ENCODE results near the gene EPB41L1. TPM values are rescaled to one million over a fixed set of nuclear protein-coding genes. Genes with fewer than 3 reads are reported as not detected.

The EPB41L1 gene
- total RNA-seq, 1 experiment from 2014 or later = 121 TPM

- H3K4me1 Mint-ChIP-seq (ENCODE audit: low read depth, unreplicated experiment) = peaks cover 61% of the 10 kb centered on the region
- intact Hi-C loops (cut with micrococcal nuclease; ENCODE audit: unreplicated experiment) = no loop called here
- no TSS peak for BruUV-seq (replicated peaks)
- H3K27ac Mint-ChIP-seq (ENCODE audit: unreplicated experiment) = no peak overlapping the region
- no peaks in the 10 kb centered on the region for H3K27me3 Mint-ChIP-seq (ENCODE audit: unreplicated experiment)
- no peak overlapping the region for H3K4me3 Mint-ChIP-seq (ENCODE audit: low read depth, unreplicated experiment)
- H3K9me3 Mint-ChIP-seq (ENCODE audit: low read depth, unreplicated experiment) = no peaks in the 10 kb centered on the region
- CTCF ChIA-PET = interaction anchor here (0.7 to 1.2 kb wide), 3 partner anchors 10 to 1950 kb away, joined by 3 to 8 read pairs (median 3); no protein-coding TSS in a partner anchor
- peaks cover 39% of the 10 kb centered on the region for H3K36me3 Mint-ChIP-seq (ENCODE audit: insufficient read depth, unreplicated experiment)
- TF ChIP-seq CTCF (IDR thresholded peaks at IDR 0.05; ENCODE audit: unreplicated experiment) = no peak
- DNase-seq = no peak
These were observed 46.7 kb upstream of the EPB41L1 start for GRCh38 chr20:36107881-36108280.

- BruUV-seq (replicated peaks) = no TSS peak
- intact Hi-C loops (cut with micrococcal nuclease; ENCODE audit: unreplicated experiment) = no loop called here
- H3K36me3 Mint-ChIP-seq (ENCODE audit: insufficient read depth, unreplicated experiment) = peaks cover 39% of the 10 kb centered on the region
- no peak overlapping the region for H3K4me3 Mint-ChIP-seq (ENCODE audit: low read depth, unreplicated experiment)
- no peak overlapping the region for H3K27ac Mint-ChIP-seq (ENCODE audit: unreplicated experiment)
- H3K27me3 Mint-ChIP-seq (ENCODE audit: unreplicated experiment) = no peaks in the 10 kb centered on the region
- H3K4me1 Mint-ChIP-seq (ENCODE audit: low read depth, unreplicated experiment) = peaks cover 51% of the 10 kb centered on the region
- CTCF ChIA-PET = interaction anchor here (0.6 to 1.6 kb wide), 7 partner anchors 8 to 845 kb away, joined by 3 to 6 read pairs (median 4); no protein-coding TSS in a partner anchor
- TF ChIP-seq CTCF (IDR thresholded peaks at IDR 0.05; ENCODE audit: unreplicated experiment) = no peak
- DNase-seq = no peak
- no peaks in the 10 kb centered on the region for H3K9me3 Mint-ChIP-seq (ENCODE audit: low read depth, unreplicated experiment)
These were observed 45.1 kb upstream of the EPB41L1 start for GRCh38 chr20:36109251-36109947.

- Mint-ChIP-seq H3K4me3 (ENCODE audit: low read depth, unreplicated experiment) (no peak overlapping the region), H3K4me1 (ENCODE audit: low read depth, unreplicated experiment) (peaks cover 38% of the 10 kb centered on the region), H3K27ac (ENCODE audit: unreplicated experiment) (no peak overlapping the region), H3K9me3 (ENCODE audit: low read depth, unreplicated experiment) (no peaks in the 10 kb centered on the region), H3K36me3 (ENCODE audit: insufficient read depth, unreplicated experiment) (peaks cover 26% of the 10 kb centered on the region), H3K27me3 (ENCODE audit: unreplicated experiment) (no peaks in the 10 kb centered on the region)
- intact Hi-C loops (cut with micrococcal nuclease; ENCODE audit: unreplicated experiment) = no loop called here
- CTCF ChIA-PET = interaction anchor here (0.5 to 2.8 kb wide), 7 partner anchors 13 to 186 kb away, joined by 3 to 9 read pairs (median 3); no protein-coding TSS in a partner anchor
- DNase-seq = no peak
- no TSS peak for BruUV-seq (replicated peaks)
- TF ChIP-seq CTCF (IDR thresholded peaks at IDR 0.05; ENCODE audit: unreplicated experiment) = no peak
These were observed 43.5 kb upstream of the EPB41L1 start for GRCh38 chr20:36110994-36111393.

DNA sequence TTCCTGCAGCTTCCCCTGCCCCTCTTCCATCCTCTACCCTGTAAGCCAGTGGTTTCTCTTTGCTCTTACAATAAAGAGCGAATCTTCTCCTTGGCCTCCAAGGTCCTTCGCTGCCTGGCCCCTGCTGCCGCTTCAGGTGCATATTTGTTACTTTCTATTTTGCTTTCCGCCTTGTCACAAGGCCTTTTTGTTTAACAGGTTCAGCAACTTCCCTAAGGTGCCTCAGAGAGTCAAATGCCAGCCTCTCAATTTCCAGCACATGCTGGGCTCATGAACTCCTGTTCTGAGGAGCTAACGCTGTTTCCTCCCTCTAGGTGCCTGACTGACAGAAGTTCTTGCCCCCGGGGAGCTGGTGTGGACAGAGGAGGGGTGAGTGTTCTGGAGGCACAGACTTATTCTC lies 42.4 kb upstream of the EPB41L1 start:
- no peak for TF ChIP-seq CTCF (IDR thresholded peaks at IDR 0.05; ENCODE audit: unreplicated experiment)
- no TSS peak for BruUV-seq (replicated peaks)
- no peaks in the 10 kb centered on the region for H3K27me3 Mint-ChIP-seq (ENCODE audit: unreplicated experiment)
- intact Hi-C loops (cut with micrococcal nuclease; ENCODE audit: unreplicated experiment) = no loop called here
- no peaks in the 10 kb centered on the region for H3K9me3 Mint-ChIP-seq (ENCODE audit: low read depth, unreplicated experiment)
- peak overlapping the region; percentile 29 for H3K4me3 Mint-ChIP-seq (ENCODE audit: low read depth, unreplicated experiment)
- peak overlapping the region; percentile 42 for H3K27ac Mint-ChIP-seq (ENCODE audit: unreplicated experiment)
- CTCF ChIA-PET = interaction anchor here (0.9 to 2.8 kb wide), 4 partner anchors 17 to 119 kb away, joined by 3 to 9 read pairs (median 4); no protein-coding TSS in a partner anchor
- peak; percentile 49 for DNase-seq
- peaks cover 38% of the 10 kb centered on the region for H3K4me1 Mint-ChIP-seq (ENCODE audit: low read depth, unreplicated experiment)
- peaks cover 23% of the 10 kb centered on the region for H3K36me3 Mint-ChIP-seq (ENCODE audit: insufficient read depth, unreplicated experiment)

Measured in Calu3 (cell line).